Measurements from ENCODE around the gene KRTAP5-10. TPM values are rescaled to one million over a fixed set of nuclear protein-coding genes. Genes with fewer than 3 reads are reported as not detected.

Gene KRTAP5-10
- total and polyA plus RNA-seq, 2 of the 8 experiments (the other 6 are each of a cell fraction or from before 2014, with no cell fraction given) = 0.12 TPM; not detected in 1

- H3K14ac ChIP-seq (ENCODE audit: insufficient read length) = no peak overlapping the region
- no peak overlapping the region for H3K27ac ChIP-seq (ENCODE audit: low read depth, low read length)
- no peak overlapping the region for H3K9ac ChIP-seq (replicated peaks in 1 of 4; ENCODE audit: extremely low read depth in 1 of 4, low read depth in 3 of 4, low read length in 3 of 4)
- no peak overlapping the region for H2AK5ac ChIP-seq (ENCODE audit: low read depth, low read length)
- no peak overlapping the region for H2BK20ac ChIP-seq (ENCODE audit: low read length)
- H3K4me2 ChIP-seq (ENCODE audit: insufficient read depth in 1 of 2, low read depth in 2 of 2, low read length in 2 of 2) = peak overlapping the region in 1 of 2 experiments; percentile 13; a peak in 1 of 4 replicates
- H2BK5ac ChIP-seq (ENCODE audit: low read depth, low read length) = no peak overlapping the region
- no peak overlapping the region for H3K4ac ChIP-seq (replicated peaks; ENCODE audit: insufficient read length, low read depth, low read length)
- H2AFZ ChIP-seq (ENCODE audit: low read length) = no peak overlapping the region
- peak overlapping the region; percentile 64 for H2BK120ac ChIP-seq (replicated peaks; ENCODE audit: low read depth, low read length)
- no peak overlapping the region for H2BK15ac ChIP-seq (ENCODE audit: low read length)
- H4K8ac ChIP-seq (ENCODE audit: extremely low read depth, insufficient read depth, low read length) = no peak overlapping the region
- H3K27me3 ChIP-seq (replicated peaks in 1 of 4; ENCODE audit: control insufficient read depth in 3 of 4, extremely low read depth in 1 of 4, insufficient read depth in 3 of 4, low read length in 3 of 4) = no peaks in the 10 kb centered on the region
- H4K91ac ChIP-seq (replicated peaks; ENCODE audit: insufficient read length, low read length) = no peak overlapping the region
- H3K9me3 ChIP-seq (ENCODE audit: insufficient read depth in 2 of 2, low read depth in 1 of 2, low read length in 1 of 2) = no peaks in the 10 kb centered on the region; a peak in 1 of 4 replicates
- no peak overlapping the region for H3K18ac ChIP-seq (ENCODE audit: extremely low read depth, low read length)
- ChIA-PET CTCF (ENCODE audit: partially characterized antibody) (interaction anchor here (0.6 to 5.6 kb wide), 3 partner anchors 19 to 243 kb away, joined by 3 to 28 read pairs (median 3); no protein-coding TSS in a partner anchor), POLR2A (ENCODE audit: partially characterized antibody) (no interaction called here)
- FAIRE-seq (no peak), DNase-seq (ENCODE audit: low read depth in 1 of 2, low spot score in 2 of 2) (no peak)
- no peaks in the 10 kb centered on the region for H4K20me1 ChIP-seq (replicated peaks in 1 of 2; ENCODE audit: control insufficient read depth in 1 of 2, insufficient read depth in 2 of 2, low read length in 2 of 2)
- no peak for TF ChIP-seq ASH2L (IDR thresholded peaks at IDR 0.05; ENCODE audit: low read length)
- no peak for TF ChIP-seq GABPA (IDR thresholded peaks at IDR 0.05; ENCODE audit: borderline replicate concordance, insufficient read depth, low read length)
- no peak for TF ChIP-seq RAD21 (IDR thresholded peaks at IDR 0.05 in 1 of 2, conservative IDR thresholded peaks at IDR 0.05 in 1 of 2; ENCODE audit: low read depth in 2 of 2, low read length in 2 of 2)
- TF ChIP-seq RNF2 (IDR thresholded peaks at IDR 0.05; ENCODE audit: borderline replicate concordance, low read depth, low read length, missing control alignments, poor library complexity, severe bottlenecking) = no peak
- TF ChIP-seq YY1 (IDR thresholded peaks at IDR 0.05; ENCODE audit: low read depth, low read length) = no peak
- H3K56ac ChIP-seq (replicated peaks; ENCODE audit: insufficient read length, low read depth, low read length) = no peak overlapping the region
- H3K4me1 ChIP-seq (replicated peaks in 1 of 4; ENCODE audit: control insufficient read depth in 3 of 4, insufficient read depth in 4 of 4, low read length in 3 of 4) = no peaks in the 10 kb centered on the region; a peak in 1 of 7 replicates
- H3K4me3 ChIP-seq (ENCODE audit: extremely low read depth in 1 of 4, insufficient read depth in 2 of 4, low read depth in 3 of 4, low read length in 4 of 4) = no peak overlapping the region
- no peak overlapping the region for H4K5ac ChIP-seq (ENCODE audit: insufficient read length, low read depth, low read length)
- no peaks in the 10 kb centered on the region for H3K79me2 ChIP-seq (ENCODE audit: control insufficient read depth in 1 of 2, insufficient read depth in 2 of 2, low read length in 2 of 2)
- 84% methylated on average over 6 of the region's 6 CpGs; no CpG with 5 or more reads in 1 of the 2 experiments for WGBS, 2 experiments (ENCODE audit: extremely low coverage in 1 of 2, insufficient coverage in 1 of 2, insufficient read length in 1 of 2, insufficient replicate concordance in 2 of 2, low coverage in 1 of 2, low lambda C conversion rate in 2 of 2, missing lambda C conversion rate in 1 of 2)
- H3K79me1 ChIP-seq (ENCODE audit: low read depth, low read length) = no peaks in the 10 kb centered on the region
- H2BK12ac ChIP-seq (ENCODE audit: low read depth, low read length) = no peak overlapping the region
- H3K36me3 ChIP-seq (ENCODE audit: control insufficient read depth in 2 of 4, insufficient read depth in 4 of 4, low read length in 3 of 4) = no peaks in the 10 kb centered on the region
- H3K23me2 ChIP-seq (ENCODE audit: low read depth, low read length) = no peaks in the 10 kb centered on the region
- H3K23ac ChIP-seq (ENCODE audit: insufficient read length) = no peak overlapping the region
Measured at GRCh38 chr11:71544525-71545214, 20.7 kb upstream of the KRTAP5-10 start.
